HCT116 (cell line): ENCODE results near the gene TRIM39. TPM values are rescaled to one million over a fixed set of nuclear protein-coding genes. Genes with fewer than 3 reads are reported as not detected.

ENCODE experiments used
- ATAC-seq: fragments of 200-7000 bp; cut with Tn5 transposase; 2 replicates; pipeline ENCODE4 v1.9.1; 2020; ENCODE audit warnings: mild to moderate bottlenecking, moderate library complexity
- BruUV-seq: library from RNA; stranded (reverse); fragments of 400-500 nt; replicated peaks from 2 replicates; lab custom pipeline; 2021; lab: Mats Ljungman, UMichigan
- CTCF ChIA-PET: fragments of 300-600 bp; sonication (Branson Sonifier 250); formaldehyde crosslinking; loops from one replicate; lab custom pipeline; 2021; ENCODE audit warnings: antibody characterized with exemption; lab: Charles Lee
- POLR2A ChIA-PET: fragments of 300-600, 350-600 bp; sonication (Branson Sonifier 250); formaldehyde crosslinking; loops from one replicate; lab custom pipeline; 2021; ENCODE audit warnings: antibody characterized with exemption; lab: Charles Lee
- RAD21 ChIA-PET, 2 experiments: fragments of 300-600 bp; sonication (Branson Sonifier 250); formaldehyde crosslinking; loops; one replicate each; lab custom pipeline; 2023; ENCODE audit warnings: low total read pairs in 2 of 2; ENCODE audit not compliant: uncharacterized antibody in 2 of 2, unreplicated experiment in 2 of 2, low non-redundant PET in 1 of 2; lab: Charles Lee
- DNase-seq: peaks from one replicate; pipeline ENCODE4 v3.0.0-alpha.2; 2010; ENCODE audit warnings: low read depth, low spot score
- H2AFZ ChIP-seq: fragments of 200-600 bp; shearing (Covaris generic), sonication (generic); 2 replicates; pipeline ENCODE4 v1.6.1; 2017; ENCODE audit warnings: low read depth, mixed run types, mixed read lengths, antibody characterized with exemption, low read length; ENCODE audit not compliant: poor library complexity, severe bottlenecking
- H3K27ac ChIP-seq: 2 replicates; pipeline ENCODE4 v1.5.1; 2012; ENCODE audit warnings: low read depth, low read length
- H3K27me3 ChIP-seq: fragments of 200-600 bp; sonication (generic); 2 replicates; pipeline ENCODE4 v1.6.1; 2016; ENCODE audit warnings: mixed run types, low read length, mixed read lengths; ENCODE audit not compliant: insufficient read depth
- H3K36me3 ChIP-seq, 2 experiments: fragments of 200-500 bp in 1 of 2; fragments of 200-600 bp in 1 of 2; sonication (Bioruptor generic) in 1 of 2; sonication (generic) in 1 of 2; 2 replicates each; pipeline versions ENCODE4 v1.5.1 to v1.6.1; 2014 to 2016; ENCODE audit warnings: low read length in 2 of 2, inconsistent platforms in 1 of 2, mixed read lengths in 1 of 2, mixed run types in 1 of 2; ENCODE audit not compliant: insufficient read depth in 2 of 2, control insufficient read depth in 1 of 2
- H3K4me1 ChIP-seq, 2 experiments: fragments of 200-600 bp in 1 of 2; sonication (generic) in 1 of 2; 2 replicates each; pipeline versions ENCODE4 v1.5.1 to v1.6.1; 2012 to 2017; ENCODE audit warnings: low read length in 2 of 2, inconsistent platforms in 1 of 2, mild to moderate bottlenecking in 1 of 2, mixed read lengths in 1 of 2, mixed run types in 1 of 2, moderate library complexity in 1 of 2; ENCODE audit not compliant: insufficient read depth in 2 of 2, control insufficient read depth in 1 of 2
- H3K4me2 ChIP-seq: fragments of 200-600 bp; sonication (generic); 2 replicates; pipeline ENCODE4 v1.6.1; 2017; ENCODE audit warnings: mixed run types, low read length, mixed read lengths
- H3K4me3 ChIP-seq, 2 experiments: fragments of 200-600 bp in 1 of 2; sonication (generic) in 1 of 2; replicated peaks in 1 of 2; 2 replicates each; pipeline ENCODE4 v1.5.1; 2011 to 2016; ENCODE audit warnings: low read length in 2 of 2, control low read depth in 1 of 2, low read depth in 1 of 2, mild to moderate bottlenecking in 1 of 2, mixed read lengths in 1 of 2, mixed run types in 1 of 2
- H3K79me2 ChIP-seq: fragments of 200-600 bp; sonication (generic); 2 replicates; pipeline ENCODE4 v1.6.1; 2017; ENCODE audit warnings: mild to moderate bottlenecking, mixed run types, low read length, moderate library complexity, mixed read lengths; ENCODE audit not compliant: insufficient read depth
- H3K9ac ChIP-seq: fragments of 200-600 bp; sonication (generic); 2 replicates; pipeline ENCODE4 v1.6.1; 2016; ENCODE audit warnings: low read length, mixed read lengths
- H3K9me2 ChIP-seq: fragments of 200-600 bp; sonication (generic), shearing (Covaris generic); 2 replicates; pipeline ENCODE4 v1.6.1; 2017; ENCODE audit warnings: mixed run types, mild to moderate bottlenecking, moderate library complexity; ENCODE audit not compliant: insufficient read depth
- H3K9me3 ChIP-seq, 2 experiments: fragments of 200-500 bp in 1 of 2; fragments of 200-600 bp in 1 of 2; sonication (Bioruptor generic) in 1 of 2; sonication (generic) in 1 of 2; 2 replicates each; pipeline ENCODE4 v1.6.1; 2014 to 2017; ENCODE audit warnings: low read length in 2 of 2, mixed read lengths in 2 of 2, inconsistent platforms in 1 of 2, low read depth in 1 of 2, mild to moderate bottlenecking in 1 of 2, mixed run types in 1 of 2, moderate library complexity in 1 of 2; ENCODE audit not compliant: control insufficient read depth in 1 of 2, insufficient read depth in 1 of 2
- H4K20me1 ChIP-seq: fragments of 200-600 bp; sonication (generic), shearing (Covaris generic); 2 replicates; pipeline ENCODE4 v1.6.1; 2017; ENCODE audit warnings: mixed run types, mild to moderate bottlenecking, moderate library complexity; ENCODE audit not compliant: insufficient read depth
- ATF3 ChIP-seq: IDR thresholded peaks from 2 replicates; pipeline ENCODE4 v1.6.1; 2012
- EGR1 ChIP-seq: IDR thresholded peaks from 2 replicates; pipeline ENCODE4 v1.6.1; 2012; ENCODE audit warnings: low read depth
- ELF1 ChIP-seq: IDR thresholded peaks from 2 replicates; pipeline ENCODE4 v1.6.1; 2012; ENCODE audit warnings: low read depth, borderline replicate concordance
- SP1 ChIP-seq: IDR thresholded peaks from 2 replicates; pipeline ENCODE4 v1.6.1; 2012; ENCODE audit warnings: low read depth
- ZBTB33 ChIP-seq: IDR thresholded peaks from 2 replicates; pipeline ENCODE4 v1.6.1; 2011; ENCODE audit warnings: mild to moderate bottlenecking, low read length, moderate library complexity; ENCODE audit not compliant: insufficient replicate concordance; ENCODE audit errors: extremely low read depth
- ZNF274 ChIP-seq: fragments of 200-500 bp; sonication (Bioruptor generic); IDR thresholded peaks from 2 replicates; pipeline ENCODE4 v1.6.1; 2014; ENCODE audit warnings: mild to moderate bottlenecking, low read depth, low read length, inconsistent platforms
- intact Hi-C: fragments of 100-400 bp; cut with micrococcal nuclease; formaldehyde crosslinking; loops from 2 replicates; pipeline ENCODE4 v1.10.0; 2022
- total RNA-seq: library from RNA; stranded (reverse); gene quantifications from one replicate; pipeline ENCODE4 v1.2.1, GENCODE V29; 2021; ENCODE audit not compliant: unreplicated experiment

The TRIM39 gene
- total RNA-seq, 1 experiment from 2014 or later: 11.2 TPM

- H3K4me3 ChIP-seq: no peak overlapping the region
- TF ChIP-seq ATF3 (no peak), SP1 (no peak), ZBTB33 (no peak), EGR1 (no peak), ZNF274 (no peak), ELF1 (no peak)
- H2AFZ ChIP-seq: no peak overlapping the region
- H3K4me1 ChIP-seq: peaks cover 3 to 15% of the 10 kb centered on the region in 2 experiments; a peak in 2 of 4 replicates
- BruUV-seq: no TSS peak
- POLR2A ChIA-PET: no interaction called here
- ATAC-seq (no peak), DNase-seq (no peak)
- H3K36me3 ChIP-seq: peaks cover 9 to 13% of the 10 kb centered on the region in 2 experiments; a peak in 3 of 4 replicates
- H3K79me2 ChIP-seq: peaks cover 7% of the 10 kb centered on the region
- H3K27me3 ChIP-seq: no peaks in the 10 kb centered on the region
- no peaks in the 10 kb centered on the region for H3K9me2 ChIP-seq
- no peak overlapping the region for H3K27ac ChIP-seq
- CTCF ChIA-PET: no interaction called here
- no peak overlapping the region for H3K4me2 ChIP-seq
- intact Hi-C loops: no loop called here
- no peak overlapping the region for H3K9ac ChIP-seq
- H4K20me1 ChIP-seq: no peaks in the 10 kb centered on the region
- RAD21 ChIA-PET: no interaction called here
- no peaks in the 10 kb centered on the region for H3K9me3 ChIP-seq
Observed at GRCh38 chr6:30341218-30341617, 14.5 kb downstream of the TRIM39 start.

- ChIA-PET CTCF (no interaction called here), POLR2A (no interaction called here), RAD21 (no interaction called here)
- Histone ChIP-seq H3K9me3 (no peaks in the 10 kb centered on the region), H3K27me3 (no peaks in the 10 kb centered on the region), H3K9ac (no peak overlapping the region), H3K4me3 (no peak overlapping the region), H4K20me1 (no peaks in the 10 kb centered on the region), H3K79me2 (peaks cover 10% of the 10 kb centered on the region), H3K4me1 (peaks cover 3 to 16% of the 10 kb centered on the region in 2 experiments; a peak in 2 of 4 replicates), H3K4me2 (no peak overlapping the region), H2AFZ (no peak overlapping the region), H3K27ac (no peak overlapping the region), H3K36me3 (peaks cover 8 to 14% of the 10 kb centered on the region in 2 experiments; a peak in 3 of 4 replicates), H3K9me2 (no peaks in the 10 kb centered on the region)
- DNase-seq (no peak), ATAC-seq (no peak)
- intact Hi-C loops: no loop called here
- TF ChIP-seq ELF1: no peak
- BruUV-seq: no TSS peak
Observed at GRCh38 chr6:30341728-30342127, 15.0 kb downstream of the TRIM39 start.
